Subcutaneous adipose tissue (tissue), 4 donors: ENCODE results near the gene LRRFIP2. TPM values are rescaled to one million over a fixed set of nuclear protein-coding genes. Genes with fewer than 3 reads are reported as not detected.

Experiments
- CTCF ChIP-seq: fragments of 450-650 bp; IDR thresholded peaks from one replicate; pipeline ENCODE4 v1.5.1; 2016; ENCODE audit warnings: low read depth, mild to moderate bottlenecking, control low read depth, antibody characterized with exemption, moderate library complexity
- total RNA-seq, 4 donors: library from RNA; depleted of rRNA; stranded (reverse); fragments of >200 nt; gene quantifications; one replicate each; pipeline ENCODE4 v1.1.0, GENCODE V29; 2016

Gene LRRFIP2
- total RNA-seq = 10 to 100 TPM; 38.2 to 73.8 (median 46.5) TPM

GRCh38 chr3:37174532-37175126 is at the start of gene LRRFIP2:
LRRFIP2 (minus strand) TSS chr3:37174582; CDS start chr3:37148983, 25,599 bp downstream.
- TF ChIP-seq CTCF = no peak

- TF ChIP-seq CTCF = no peak
Observed at GRCh38 chr3:37223576-37223975, 49.2 kb upstream of the LRRFIP2 start.

GRCh38 chr3:37223141-37223558 is 48.8 kb upstream of the LRRFIP2 start:
- no peak for TF ChIP-seq CTCF

GRCh38 chr3:37221407-37221806 is 47.0 kb upstream of the LRRFIP2 start:
- TF ChIP-seq CTCF = no peak

GRCh38 chr3:37219266-37219665 is 44.9 kb upstream of the LRRFIP2 start:
- TF ChIP-seq CTCF = no peak

GRCh38 chr3:37218206-37218605 is 43.8 kb upstream of the LRRFIP2 start:
- TF ChIP-seq CTCF = no peak

- TF ChIP-seq CTCF = no peak
Observed at GRCh38 chr3:37217098-37217849, 42.9 kb upstream of the LRRFIP2 start.
